ENCODE measurements around the gene CHCHD4. TPM values are rescaled to one million over a fixed set of nuclear protein-coding genes. Genes with fewer than 3 reads are reported as not detected.

The CHCHD4 gene
- total RNA-seq, 1 donor = 1.9 TPM

- no peaks in the 10 kb centered on the region for H3K4me1 ChIP-seq (ENCODE audit: insufficient read depth, low read length)
- H3K4me3 ChIP-seq (ENCODE audit: low read length) = no peak overlapping the region
- no peaks in the 10 kb centered on the region for H3K27me3 ChIP-seq (ENCODE audit: insufficient read depth, low read length)
- H3K9me3 ChIP-seq (ENCODE audit: low read depth, low read length) = no peaks in the 10 kb centered on the region
These were observed 29.0 kb upstream of the CHCHD4 start for GRCh38 chr3:14153663-14154062.

- H3K4me3 ChIP-seq (ENCODE audit: low read length) = no peak overlapping the region
- no peaks in the 10 kb centered on the region for H3K9me3 ChIP-seq (ENCODE audit: low read depth, low read length)
- H3K27me3 ChIP-seq (ENCODE audit: insufficient read depth, low read length) = no peaks in the 10 kb centered on the region
- no peaks in the 10 kb centered on the region for H3K4me1 ChIP-seq (ENCODE audit: insufficient read depth, low read length)
These were observed 28.3 kb upstream of the CHCHD4 start for GRCh38 chr3:14152963-14153355.

- Histone ChIP-seq H3K4me1 (ENCODE audit: insufficient read depth, low read length) (peaks cover under 1% of the 10 kb centered on the region), H3K9me3 (ENCODE audit: low read depth, low read length) (no peaks in the 10 kb centered on the region), H3K27me3 (ENCODE audit: insufficient read depth, low read length) (no peaks in the 10 kb centered on the region), H3K4me3 (ENCODE audit: low read length) (no peak overlapping the region)
These were observed 27.7 kb upstream of the CHCHD4 start for GRCh38 chr3:14152233-14152962.

GRCh38 chr3:14151471-14152083 is 26.9 kb upstream of the CHCHD4 start:
- H3K4me1 ChIP-seq (ENCODE audit: insufficient read depth, low read length) = peaks cover 9% of the 10 kb centered on the region
- H3K4me3 ChIP-seq (ENCODE audit: low read length) = no peak overlapping the region
- H3K27me3 ChIP-seq (ENCODE audit: insufficient read depth, low read length) = no peaks in the 10 kb centered on the region
- no peaks in the 10 kb centered on the region for H3K9me3 ChIP-seq (ENCODE audit: low read depth, low read length)

- Histone ChIP-seq H3K27me3 (ENCODE audit: insufficient read depth, low read length) (no peaks in the 10 kb centered on the region), H3K4me1 (ENCODE audit: insufficient read depth, low read length) (peaks cover 16% of the 10 kb centered on the region), H3K4me3 (ENCODE audit: low read length) (no peak overlapping the region), H3K9me3 (ENCODE audit: low read depth, low read length) (no peaks in the 10 kb centered on the region)
These were observed 26.0 kb upstream of the CHCHD4 start for GRCh38 chr3:14150491-14151230.

GRCh38 chr3:14150078-14150477 is 25.4 kb upstream of the CHCHD4 start:
- Histone ChIP-seq H3K9me3 (ENCODE audit: low read depth, low read length) (no peaks in the 10 kb centered on the region), H3K27me3 (ENCODE audit: insufficient read depth, low read length) (no peaks in the 10 kb centered on the region), H3K4me1 (ENCODE audit: insufficient read depth, low read length) (peaks cover 22% of the 10 kb centered on the region), H3K4me3 (ENCODE audit: low read length) (no peak overlapping the region)

- Histone ChIP-seq H3K4me1 (ENCODE audit: insufficient read depth, low read length) (peaks cover 37% of the 10 kb centered on the region), H3K4me3 (ENCODE audit: low read length) (no peak overlapping the region), H3K9me3 (ENCODE audit: low read depth, low read length) (no peaks in the 10 kb centered on the region), H3K27me3 (ENCODE audit: insufficient read depth, low read length) (no peaks in the 10 kb centered on the region)
These were observed 23.6 kb upstream of the CHCHD4 start for GRCh38 chr3:14148041-14148985.

GRCh38 chr3:14147617-14148016 is 22.9 kb upstream of the CHCHD4 start:
- Histone ChIP-seq H3K4me1 (ENCODE audit: insufficient read depth, low read length) (peaks cover 44% of the 10 kb centered on the region), H3K4me3 (ENCODE audit: low read length) (no peak overlapping the region), H3K27me3 (ENCODE audit: insufficient read depth, low read length) (no peaks in the 10 kb centered on the region), H3K9me3 (ENCODE audit: low read depth, low read length) (no peaks in the 10 kb centered on the region)

GRCh38 chr3:14147066-14147435 is 22.4 kb upstream of the CHCHD4 start:
- no peaks in the 10 kb centered on the region for H3K9me3 ChIP-seq (ENCODE audit: low read depth, low read length)
- peaks cover 48% of the 10 kb centered on the region for H3K4me1 ChIP-seq (ENCODE audit: insufficient read depth, low read length)
- H3K4me3 ChIP-seq (ENCODE audit: low read length) = no peak overlapping the region
- H3K27me3 ChIP-seq (ENCODE audit: insufficient read depth, low read length) = no peaks in the 10 kb centered on the region

GRCh38 chr3:14146381-14147065 is 21.9 kb upstream of the CHCHD4 start:
- H3K4me1 ChIP-seq (ENCODE audit: insufficient read depth, low read length) = peaks cover 53% of the 10 kb centered on the region
- H3K9me3 ChIP-seq (ENCODE audit: low read depth, low read length) = no peaks in the 10 kb centered on the region
- no peak overlapping the region for H3K4me3 ChIP-seq (ENCODE audit: low read length)
- H3K27me3 ChIP-seq (ENCODE audit: insufficient read depth, low read length) = no peaks in the 10 kb centered on the region

GRCh38 chr3:14145670-14146380 is 21.2 kb upstream of the CHCHD4 start:
- H3K4me3 ChIP-seq (ENCODE audit: low read length) = no peak overlapping the region
- peaks cover 60% of the 10 kb centered on the region for H3K4me1 ChIP-seq (ENCODE audit: insufficient read depth, low read length)

GRCh38 chr3:14145236-14145635 is 20.6 kb upstream of the CHCHD4 start:
- no peaks in the 10 kb centered on the region for H3K27me3 ChIP-seq (ENCODE audit: insufficient read depth, low read length)

More at GRCh38 chr3:14145670-14146380, 21.2 kb upstream of the CHCHD4 start:
- no peaks in the 10 kb centered on the region for H3K9me3 ChIP-seq (ENCODE audit: low read depth, low read length)
- H3K27me3 ChIP-seq (ENCODE audit: insufficient read depth, low read length) = no peaks in the 10 kb centered on the region

GRCh38 chr3:14144423-14145075 is 19.9 kb upstream of the CHCHD4 start:
- H3K9me3 ChIP-seq (ENCODE audit: low read depth, low read length) = no peaks in the 10 kb centered on the region
- no peaks in the 10 kb centered on the region for H3K27me3 ChIP-seq (ENCODE audit: insufficient read depth, low read length)
- H3K4me1 ChIP-seq (ENCODE audit: insufficient read depth, low read length) = peaks cover 64% of the 10 kb centered on the region
- peak overlapping the region; percentile 18 for H3K4me3 ChIP-seq (ENCODE audit: low read length)

More at GRCh38 chr3:14145236-14145635, 20.6 kb upstream of the CHCHD4 start:
- no peaks in the 10 kb centered on the region for H3K9me3 ChIP-seq (ENCODE audit: low read depth, low read length)
- no peak overlapping the region for H3K4me3 ChIP-seq (ENCODE audit: low read length)
- H3K4me1 ChIP-seq (ENCODE audit: insufficient read depth, low read length) = peaks cover 64% of the 10 kb centered on the region
